Calu3 (cell line): ENCODE results near the gene DGKG. TPM values are rescaled to one million over a fixed set of nuclear protein-coding genes. Genes with fewer than 3 reads are reported as not detected.

Source experiments
- BruUV-seq: library from RNA; stranded (reverse); fragments of 400-500 nt; replicated peaks from 2 replicates; lab custom pipeline; 2021; lab: Mats Ljungman, UMichigan
- CTCF ChIA-PET: fragments of 300-600 bp; sonication (Branson Sonifier 250); formaldehyde crosslinking; loops from one replicate; lab custom pipeline; 2022; ENCODE audit warnings: antibody characterized with exemption; lab: Charles Lee
- DNase-seq: peaks from one replicate; pipeline ENCODE4 v3.0.0; 2022
- H3K27ac Mint-ChIP-seq: one replicate; pipeline ENCODE4 v1.8.0; 2022; ENCODE audit warnings: mixed read lengths; ENCODE audit not compliant: unreplicated experiment
- H3K27me3 Mint-ChIP-seq: one replicate; pipeline ENCODE4 v1.8.0; 2022; ENCODE audit warnings: mixed read lengths; ENCODE audit not compliant: unreplicated experiment
- H3K36me3 Mint-ChIP-seq: one replicate; pipeline ENCODE4 v1.8.0; 2022; ENCODE audit warnings: mild to moderate bottlenecking, moderate library complexity, mixed read lengths; ENCODE audit not compliant: insufficient read depth, unreplicated experiment
- H3K4me1 Mint-ChIP-seq: one replicate; pipeline ENCODE4 v1.8.0; 2022; ENCODE audit warnings: mild to moderate bottlenecking, low read depth, mixed read lengths; ENCODE audit not compliant: unreplicated experiment
- H3K4me3 Mint-ChIP-seq: one replicate; pipeline ENCODE4 v1.8.0; 2022; ENCODE audit warnings: mild to moderate bottlenecking, low read depth, moderate library complexity, mixed read lengths; ENCODE audit not compliant: unreplicated experiment
- H3K9me3 Mint-ChIP-seq: one replicate; pipeline ENCODE4 v1.8.0; 2022; ENCODE audit warnings: low read depth, mixed read lengths; ENCODE audit not compliant: unreplicated experiment
- intact Hi-C: fragments of 100-400 bp; cut with micrococcal nuclease; formaldehyde crosslinking; loops from one replicate; pipeline ENCODE4 v1.10.0; 2022; ENCODE audit not compliant: unreplicated experiment
- total RNA-seq: library from RNA; stranded (reverse); gene quantifications from 2 replicates; pipeline ENCODE4 v1.2.3, GENCODE V29; 2022
- TF ChIP-seq, protein P1 (sequence below): fragments of 200-600 bp; IDR thresholded peaks from one replicate; pipeline ENCODE4 v1.8.0; 2022; ENCODE audit warnings: antibody characterized with exemption; ENCODE audit not compliant: unreplicated experiment

Gene DGKG
- total RNA-seq, 1 experiment from 2014 or later, result 5.7 TPM

DNA sequence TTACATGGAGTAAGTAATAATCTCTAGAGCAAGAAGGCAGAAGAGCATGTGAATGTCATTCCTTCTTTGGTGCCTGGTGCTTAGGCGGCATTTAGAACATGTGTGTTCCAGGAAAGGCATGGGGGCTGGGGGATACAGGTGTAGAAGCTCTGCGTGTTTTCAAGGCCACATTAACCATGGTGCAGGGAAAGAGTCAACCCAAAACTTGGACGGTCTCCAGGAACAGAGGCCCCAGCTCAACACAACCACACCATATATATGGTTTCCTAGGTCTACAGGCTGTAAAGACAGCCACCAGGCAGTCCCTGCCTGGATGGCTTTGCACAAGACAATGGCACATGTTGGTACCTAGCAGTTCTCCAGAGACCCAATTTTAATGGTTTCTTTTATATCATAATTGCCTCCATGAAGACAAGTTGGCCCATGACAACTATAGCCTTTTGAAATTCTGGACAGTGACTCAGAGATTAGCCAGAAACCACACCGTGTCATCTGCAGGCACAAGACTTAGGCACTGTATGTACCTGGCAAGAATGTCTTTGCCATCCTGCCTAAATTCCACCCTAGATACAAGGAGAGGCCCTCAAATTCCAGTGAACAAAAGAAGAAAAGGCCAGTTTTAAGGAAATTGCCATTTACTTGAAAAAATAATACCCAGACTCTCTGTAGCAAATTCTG is 25.0 kb upstream of the DGKG start:
- Mint-ChIP-seq H3K4me1 (no peaks in the 10 kb centered on the region), H3K9me3 (no peaks in the 10 kb centered on the region), H3K27ac (no peak overlapping the region), H3K36me3 (no peaks in the 10 kb centered on the region), H3K4me3 (no peak overlapping the region), H3K27me3 (peaks cover 100% of the 10 kb centered on the region)
- no peak for DNase-seq
- BruUV-seq, result no TSS peak
- CTCF ChIA-PET, result no interaction called here
- TF ChIP-seq, protein P1, sequence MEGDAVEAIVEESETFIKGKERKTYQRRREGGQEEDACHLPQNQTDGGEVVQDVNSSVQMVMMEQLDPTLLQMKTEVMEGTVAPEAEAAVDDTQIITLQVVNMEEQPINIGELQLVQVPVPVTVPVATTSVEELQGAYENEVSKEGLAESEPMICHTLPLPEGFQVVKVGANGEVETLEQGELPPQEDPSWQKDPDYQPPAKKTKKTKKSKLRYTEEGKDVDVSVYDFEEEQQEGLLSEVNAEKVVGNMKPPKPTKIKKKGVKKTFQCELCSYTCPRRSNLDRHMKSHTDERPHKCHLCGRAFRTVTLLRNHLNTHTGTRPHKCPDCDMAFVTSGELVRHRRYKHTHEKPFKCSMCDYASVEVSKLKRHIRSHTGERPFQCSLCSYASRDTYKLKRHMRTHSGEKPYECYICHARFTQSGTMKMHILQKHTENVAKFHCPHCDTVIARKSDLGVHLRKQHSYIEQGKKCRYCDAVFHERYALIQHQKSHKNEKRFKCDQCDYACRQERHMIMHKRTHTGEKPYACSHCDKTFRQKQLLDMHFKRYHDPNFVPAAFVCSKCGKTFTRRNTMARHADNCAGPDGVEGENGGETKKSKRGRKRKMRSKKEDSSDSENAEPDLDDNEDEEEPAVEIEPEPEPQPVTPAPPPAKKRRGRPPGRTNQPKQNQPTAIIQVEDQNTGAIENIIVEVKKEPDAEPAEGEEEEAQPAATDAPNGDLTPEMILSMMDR, result no peak
- intact Hi-C loops, result no loop called here

GRCh38 chr3:186385856-186386602 is 24.0 kb upstream of the DGKG start:
- peaks cover 100% of the 10 kb centered on the region for H3K27me3 Mint-ChIP-seq
- no peaks in the 10 kb centered on the region for H3K9me3 Mint-ChIP-seq
- no peak for DNase-seq
- BruUV-seq, result no TSS peak
- no peak overlapping the region for H3K27ac Mint-ChIP-seq
- no peaks in the 10 kb centered on the region for H3K36me3 Mint-ChIP-seq
- intact Hi-C loops, result no loop called here
- TF ChIP-seq, protein P1, result no peak
- CTCF ChIA-PET, result no interaction called here
- H3K4me1 Mint-ChIP-seq, result peaks cover 10% of the 10 kb centered on the region
- H3K4me3 Mint-ChIP-seq, result no peak overlapping the region

DNA sequence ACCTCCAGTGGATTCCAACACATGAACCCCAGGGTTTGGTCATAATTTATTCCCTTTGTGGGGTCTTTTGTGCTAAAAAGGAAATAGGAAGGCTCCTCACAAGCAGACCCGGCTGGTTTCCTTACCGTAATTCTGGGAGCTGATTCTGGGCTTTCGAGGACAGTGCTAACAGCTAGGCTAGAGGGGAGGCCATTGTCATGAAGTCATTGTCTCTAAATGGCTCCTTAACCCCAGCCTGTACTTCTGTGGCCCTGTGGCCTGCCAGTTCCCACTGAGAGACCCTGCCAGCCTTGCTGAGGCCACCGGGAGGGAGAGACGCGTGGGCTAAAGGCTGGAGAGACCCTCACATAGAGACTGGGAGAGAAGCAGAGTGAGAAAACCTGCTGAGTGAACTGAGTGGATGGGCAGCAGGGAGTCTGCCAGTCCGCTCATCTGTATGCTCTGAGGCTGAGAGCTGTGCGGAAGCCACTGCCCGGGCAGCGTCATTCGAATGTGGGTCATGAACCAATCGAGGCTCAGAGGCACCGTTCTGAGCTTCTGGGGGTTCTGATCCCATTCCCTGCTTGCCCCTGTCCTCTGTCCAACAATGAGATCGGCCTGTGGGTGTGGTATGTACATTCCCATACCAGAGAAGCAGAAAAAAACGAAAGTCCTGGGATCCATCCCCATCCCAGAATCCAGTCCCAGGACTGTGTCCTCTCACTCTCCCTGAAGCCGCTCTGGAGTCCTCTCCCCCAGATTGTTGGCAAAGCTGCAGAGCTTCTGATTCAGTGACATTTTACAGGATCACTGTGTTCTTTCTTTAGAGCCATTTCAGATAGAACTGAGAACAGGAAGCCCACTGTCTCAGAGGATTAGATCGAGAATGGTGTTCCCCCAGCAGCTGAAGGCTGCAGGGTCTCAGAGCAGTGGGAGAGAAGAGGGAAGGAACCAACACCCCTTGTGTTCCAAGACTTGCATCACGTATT is 21.3 kb upstream of the DGKG start:
- no peak overlapping the region for H3K4me3 Mint-ChIP-seq
- TF ChIP-seq, protein P1, result no peak
- CTCF ChIA-PET, result interaction anchor here (1.3 kb wide), 1 partner anchor 40 kb away, joined by 4 read pairs; no protein-coding TSS in a partner anchor
- H3K9me3 Mint-ChIP-seq, result no peaks in the 10 kb centered on the region
- peaks cover 90% of the 10 kb centered on the region for H3K27me3 Mint-ChIP-seq
- no peak overlapping the region for H3K27ac Mint-ChIP-seq
- no peaks in the 10 kb centered on the region for H3K36me3 Mint-ChIP-seq
- intact Hi-C loops, result no loop called here
- peaks cover 15% of the 10 kb centered on the region for H3K4me1 Mint-ChIP-seq
- no TSS peak for BruUV-seq
- no peak for DNase-seq

- intact Hi-C loops, result no loop called here
- DNase-seq, result no peak
- Mint-ChIP-seq H3K4me3 (no peak overlapping the region), H3K27ac (no peak overlapping the region), H3K9me3 (no peaks in the 10 kb centered on the region), H3K4me1 (peaks cover 15% of the 10 kb centered on the region), H3K36me3 (no peaks in the 10 kb centered on the region), H3K27me3 (peaks cover 90% of the 10 kb centered on the region)
- TF ChIP-seq, protein P1, result no peak
- BruUV-seq, result no TSS peak
- CTCF ChIA-PET, result interaction anchor here (1.1 to 1.3 kb wide), 2 partner anchors 41 to 158 kb away, joined by 4 read pairs; no protein-coding TSS in a partner anchor
Observed at GRCh38 chr3:186382217-186382885, 20.3 kb upstream of the DGKG start.
